Endothelial cell of umbilical vein (primary cell): Measurements from ENCODE around the gene VSIG10. TPM values are rescaled to one million over a fixed set of nuclear protein-coding genes. Genes with fewer than 3 reads are reported as not detected.

Experiments used
- BruUV-seq: library from RNA; stranded (reverse); fragments of 400-500 nt; replicated peaks from 2 replicates; lab custom pipeline; 2021; lab: Mats Ljungman, UMichigan
- CTCF ChIA-PET: fragments of 300-600, 350-600 bp; sonication (Branson Sonifier 250); formaldehyde crosslinking; loops from one replicate; lab custom pipeline; 2021; ENCODE audit warnings: antibody characterized with exemption, inconsistent platforms; lab: Charles Lee
- POLR2A ChIA-PET: fragments of 300-600, 350-600 bp; sonication (Branson Sonifier 250); formaldehyde crosslinking; loops from one replicate; lab custom pipeline; 2021; ENCODE audit warnings: antibody characterized with exemption, inconsistent platforms; lab: Charles Lee
- DNase-seq: peaks from one replicate; pipeline ENCODE4 v3.0.0-alpha.2; 2011; ENCODE audit warnings: low read depth, low spot score
- FAIRE-seq: peaks from 2 replicates; lab custom pipeline; 2011; peaks lifted over from hg19 to GRCh38; lab: Jason Lieb, UNC
- H2AFZ ChIP-seq: 2 replicates; pipeline ENCODE4 v1.6.0; 2012; ENCODE audit warnings: low read depth, low read length, control low read depth, inconsistent platforms
- H3K27ac ChIP-seq: 2 replicates; pipeline ENCODE4 v1.5.1; 2011; ENCODE audit warnings: low read depth, mild to moderate bottlenecking, control low read depth, low read length, moderate library complexity; ENCODE audit not compliant: insufficient read depth
- H3K27me3 ChIP-seq, 2 experiments: 2 replicates each; pipeline versions ENCODE4 v1.6.0 to v1.6.1; 2011; ENCODE audit warnings: low read length in 2 of 2, mixed read lengths in 1 of 2; ENCODE audit not compliant: control insufficient read depth in 2 of 2, insufficient read depth in 2 of 2
- H3K36me3 ChIP-seq, 2 experiments: 2 replicates in 1 of 2; 3 replicates in 1 of 2; pipeline ENCODE4 v1.5.1; 2011; ENCODE audit warnings: low read length in 2 of 2, mild to moderate bottlenecking in 1 of 2, moderate library complexity in 1 of 2; ENCODE audit not compliant: control insufficient read depth in 2 of 2, insufficient read depth in 2 of 2; ENCODE audit errors: extremely low read depth in 1 of 2
- H3K4me1 ChIP-seq: 3 replicates; pipeline ENCODE4 v1.5.1; 2011; ENCODE audit warnings: mild to moderate bottlenecking, low read length; ENCODE audit not compliant: control insufficient read depth, insufficient read depth; ENCODE audit errors: extremely low read depth
- H3K4me2 ChIP-seq: 2 replicates; pipeline ENCODE4 v1.6.1; 2011; ENCODE audit warnings: low read length, control low read depth, mixed read lengths; ENCODE audit not compliant: insufficient read depth
- H3K4me3 ChIP-seq, 3 experiments: fragments of 200-600 bp in 1 of 3; sonication (generic), shearing (Covaris generic) in 1 of 3; replicated peaks in 1 of 3; 2 replicates each; pipeline ENCODE4 v1.5.1; 2011 to 2016; ENCODE audit warnings: control low read depth in 3 of 3, low read length in 3 of 3, mild to moderate bottlenecking in 2 of 3, inconsistent platforms in 1 of 3, low read depth in 1 of 3, moderate library complexity in 1 of 3; ENCODE audit not compliant: insufficient read depth in 1 of 3
- H3K79me2 ChIP-seq: 2 replicates; pipeline ENCODE4 v1.6.0; 2012; ENCODE audit warnings: low read length, inconsistent platforms; ENCODE audit not compliant: control insufficient read depth, insufficient read depth
- H3K9ac ChIP-seq: replicated peaks from 2 replicates; pipeline ENCODE3; 2011; ENCODE audit warnings: low read length, control low read depth; ENCODE audit not compliant: insufficient read depth; ENCODE audit errors: extremely low read depth
- H3K9me1 ChIP-seq: replicated peaks from 3 replicates; pipeline ENCODE4 v1.6.0; 2011; ENCODE audit warnings: mild to moderate bottlenecking, low read length; ENCODE audit not compliant: control insufficient read depth, insufficient read depth; ENCODE audit errors: extremely low read depth
- H3K9me3 ChIP-seq: replicated peaks from 2 replicates; pipeline ENCODE4 v1.5.1; 2012; ENCODE audit warnings: low read length, inconsistent platforms; ENCODE audit not compliant: control insufficient read depth, insufficient read depth
- H4K20me1 ChIP-seq: replicated peaks from 2 replicates; pipeline ENCODE3; 2011; ENCODE audit warnings: mild to moderate bottlenecking, low read length; ENCODE audit not compliant: control insufficient read depth, insufficient read depth; ENCODE audit errors: extremely low read depth
- EZH2 ChIP-seq: IDR thresholded peaks from 2 replicates; pipeline ENCODE4 v1.6.1; 2012; ENCODE audit warnings: borderline replicate concordance, low read depth, mild to moderate bottlenecking, moderate library complexity, low read length, inconsistent platforms; ENCODE audit not compliant: severe bottlenecking
- FOS ChIP-seq: IDR thresholded peaks from 2 replicates; pipeline ENCODE4 v1.6.1; 2011; ENCODE audit warnings: mild to moderate bottlenecking, low read length, moderate library complexity, borderline replicate concordance; ENCODE audit not compliant: insufficient read depth
- GATA2 ChIP-seq: IDR thresholded peaks from 2 replicates; pipeline ENCODE4 v1.7.0; 2011; ENCODE audit warnings: low read depth, mild to moderate bottlenecking, moderate library complexity, mixed read lengths, low read length; ENCODE audit not compliant: insufficient read length, insufficient read depth
- JUN ChIP-seq: IDR thresholded peaks from 2 replicates; pipeline ENCODE4 v1.6.1; 2011; ENCODE audit warnings: borderline replicate concordance, low read depth; ENCODE audit not compliant: insufficient read length, insufficient read depth
- MYC ChIP-seq: IDR thresholded peaks from one replicate; pipeline ENCODE4 v1.6.1; 2011; ENCODE audit warnings: mild to moderate bottlenecking, low read depth, low read length
- POLR2A ChIP-seq: IDR thresholded peaks from 2 replicates; pipeline ENCODE4 v1.6.1; 2012; ENCODE audit warnings: low read depth, mild to moderate bottlenecking, control low read depth, low read length
- POLR2AphosphoS5 ChIP-seq: IDR thresholded peaks from 2 replicates; pipeline ENCODE4 v1.6.1; 2012; ENCODE audit warnings: low read depth, mild to moderate bottlenecking, control low read depth, low read length, moderate library complexity; ENCODE audit not compliant: insufficient read depth
- dilution Hi-C: fragments of 300-500 bp; cut with MboI; formaldehyde crosslinking; loops from one replicate; pipeline ENCODE4 v1.15.0; 2019; ENCODE audit warnings: low sequenced_read_pairs; ENCODE audit not compliant: extremely low pct_ligation_motif_present
- intact Hi-C: fragments of 100-400 bp; cut with micrococcal nuclease; formaldehyde crosslinking; loops from one replicate; pipeline ENCODE4 v1.10.0; 2022
- polyA plus RNA-seq, 4 experiments: library from polyadenylated mRNA; depleted of rRNA in 3 of 4; stranded (reverse) in 3 of 4; unstranded in 1 of 4; fragments of >200 nt; gene quantifications; 2 replicates each; pipeline versions ENCODE4 v1.2.1 to v1.2.3, GENCODE V29; 2011 to 2012; ENCODE audit warnings: missing spikeins in 1 of 4
- total RNA-seq: library from RNA; stranded (reverse); gene quantifications from 2 replicates; pipeline ENCODE4 v1.2.3, GENCODE V29; 2021
- TF ChIP-seq, protein P1 (sequence below): IDR thresholded peaks from 2 replicates; pipeline ENCODE4 v1.6.1; 2011; ENCODE audit not compliant: insufficient read depth, insufficient read length
- TF ChIP-seq, protein P2 (sequence below), 2 donors: IDR thresholded peaks; 1 replicate in 1 of 2; 2 replicates in 1 of 2; pipeline ENCODE4 v1.5.1; 2011; ENCODE audit warnings: low read length in 2 of 2, mild to moderate bottlenecking in 2 of 2, moderate library complexity in 2 of 2, control low read depth in 1 of 2, inconsistent platforms in 1 of 2, low read depth in 1 of 2; ENCODE audit not compliant: insufficient read depth in 1 of 2; ENCODE audit errors: extremely low read depth in 1 of 2

Gene VSIG10
- total and polyA plus RNA-seq, 2 donors (not counting 3 experiments of a cell fraction or from before 2014, with no cell fraction given) = 16.3 to 38.4 TPM

DNA sequence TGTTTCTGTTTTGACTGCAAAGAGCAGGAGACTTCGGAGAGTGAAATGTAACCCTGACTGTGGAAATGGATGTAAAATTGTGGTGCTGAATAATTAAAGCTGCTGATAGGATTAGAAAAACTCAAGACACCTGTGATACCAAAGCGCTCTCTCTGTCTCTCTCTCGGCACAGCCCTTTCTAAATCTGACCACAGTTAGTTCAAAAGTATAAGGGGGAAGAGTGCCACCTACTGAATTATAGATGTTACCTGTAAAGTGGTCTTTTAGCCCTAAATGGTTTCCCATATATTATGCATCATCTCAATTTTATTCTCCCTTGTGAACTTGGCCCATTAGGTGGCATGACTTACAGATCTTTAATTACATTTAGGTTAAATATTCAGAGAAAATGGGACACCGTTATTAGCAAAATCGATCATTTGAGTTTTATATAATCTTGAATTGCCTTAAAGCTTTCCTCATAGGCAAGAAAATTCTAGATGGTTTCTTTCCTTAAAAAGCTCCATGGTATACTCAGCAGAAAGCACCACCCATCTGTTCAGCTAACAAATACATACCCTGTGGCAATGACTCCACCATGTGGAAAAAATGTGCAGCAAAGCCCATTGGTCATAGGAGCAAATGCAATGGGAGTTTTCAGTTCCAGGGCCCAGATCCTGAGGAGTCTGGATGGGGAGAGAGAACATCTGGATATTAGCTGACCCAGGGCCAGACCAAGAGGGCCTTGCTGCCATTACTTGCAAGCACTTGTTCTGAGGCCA lies 69.2 kb downstream of the VSIG10 start:
- no peak overlapping the region for H3K4me3 ChIP-seq
- peak; percentile 24 for DNase-seq
- no peak overlapping the region for H3K4me2 ChIP-seq
- TF ChIP-seq POLR2AphosphoS5 (no peak), EZH2 (no peak), MYC (no peak), GATA2 (no peak), POLR2A (no peak), JUN (no peak), FOS (no peak)
- TF ChIP-seq, protein P1, sequence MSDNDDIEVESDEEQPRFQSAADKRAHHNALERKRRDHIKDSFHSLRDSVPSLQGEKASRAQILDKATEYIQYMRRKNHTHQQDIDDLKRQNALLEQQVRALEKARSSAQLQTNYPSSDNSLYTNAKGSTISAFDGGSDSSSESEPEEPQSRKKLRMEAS = no peak
- TF ChIP-seq, protein P2, sequence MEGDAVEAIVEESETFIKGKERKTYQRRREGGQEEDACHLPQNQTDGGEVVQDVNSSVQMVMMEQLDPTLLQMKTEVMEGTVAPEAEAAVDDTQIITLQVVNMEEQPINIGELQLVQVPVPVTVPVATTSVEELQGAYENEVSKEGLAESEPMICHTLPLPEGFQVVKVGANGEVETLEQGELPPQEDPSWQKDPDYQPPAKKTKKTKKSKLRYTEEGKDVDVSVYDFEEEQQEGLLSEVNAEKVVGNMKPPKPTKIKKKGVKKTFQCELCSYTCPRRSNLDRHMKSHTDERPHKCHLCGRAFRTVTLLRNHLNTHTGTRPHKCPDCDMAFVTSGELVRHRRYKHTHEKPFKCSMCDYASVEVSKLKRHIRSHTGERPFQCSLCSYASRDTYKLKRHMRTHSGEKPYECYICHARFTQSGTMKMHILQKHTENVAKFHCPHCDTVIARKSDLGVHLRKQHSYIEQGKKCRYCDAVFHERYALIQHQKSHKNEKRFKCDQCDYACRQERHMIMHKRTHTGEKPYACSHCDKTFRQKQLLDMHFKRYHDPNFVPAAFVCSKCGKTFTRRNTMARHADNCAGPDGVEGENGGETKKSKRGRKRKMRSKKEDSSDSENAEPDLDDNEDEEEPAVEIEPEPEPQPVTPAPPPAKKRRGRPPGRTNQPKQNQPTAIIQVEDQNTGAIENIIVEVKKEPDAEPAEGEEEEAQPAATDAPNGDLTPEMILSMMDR (IDR thresholded peaks at IDR 0.05; ENCODE audit: extremely low read depth in 1 of 2, insufficient read depth in 1 of 2, low read depth in 1 of 2, low read length in 2 of 2) = no peak
- dilution Hi-C loops = no loop called here
- H3K27ac ChIP-seq = peak overlapping the region; percentile 56
- H3K36me3 ChIP-seq = peaks cover 21 to 32% of the 10 kb centered on the region in 2 experiments
- H2AFZ ChIP-seq = no peak overlapping the region
- ChIA-PET CTCF (interaction anchor here (0.9 to 3.6 kb wide), 10 partner anchors 13 to 343 kb away, joined by 3 to 50 read pairs (median 4); partner anchors contain the start of genes RFC5 and WSB2), POLR2A (no interaction called here)
- H3K27me3 ChIP-seq = no peaks in the 10 kb centered on the region
- H3K9me3 ChIP-seq = no peaks in the 10 kb centered on the region
- FAIRE-seq = no peak
- BruUV-seq = no TSS peak
- H3K4me1 ChIP-seq = peaks cover 12% of the 10 kb centered on the region
- H3K79me2 ChIP-seq = no peaks in the 10 kb centered on the region
- no peak overlapping the region for H3K9ac ChIP-seq
- intact Hi-C loops = loop anchor here (1.0 to 2.0 kb wide), 2 partner anchors 18 to 160 kb away; no protein-coding TSS in a partner anchor
- H3K9me1 ChIP-seq = no peaks in the 10 kb centered on the region
- peaks cover 2% of the 10 kb centered on the region for H4K20me1 ChIP-seq
